NT2/D1 (cell line): ENCODE data around the gene PRKD2.

Experiments
- DNase-seq: peaks from one replicate; pipeline ENCODE4 v3.0.0-alpha.2; 2011; ENCODE audit warnings: low read depth, low spot score
- H3K27me3 ChIP-seq: 2 replicates; pipeline ENCODE4 v1.6.0; 2011; ENCODE audit warnings: mild to moderate bottlenecking; ENCODE audit not compliant: insufficient read length, insufficient read depth
- H3K36me3 ChIP-seq: 2 replicates; pipeline ENCODE4 v1.6.1; 2011; ENCODE audit warnings: mild to moderate bottlenecking, low read length, mixed read lengths; ENCODE audit not compliant: insufficient read depth, insufficient read length
- H3K4me1 ChIP-seq: 2 replicates; pipeline ENCODE4 v1.5.1; 2011; ENCODE audit not compliant: insufficient read depth, insufficient read length
- H3K4me3 ChIP-seq: 2 replicates; pipeline ENCODE4 v1.5.1; 2011; ENCODE audit warnings: low read depth; ENCODE audit not compliant: insufficient read length
- H3K9ac ChIP-seq: 2 replicates; pipeline ENCODE4 v1.6.0; 2011; ENCODE audit warnings: low read depth; ENCODE audit not compliant: insufficient read length
- H3K9me3 ChIP-seq: 2 replicates; pipeline ENCODE4 v1.5.1; 2011; ENCODE audit warnings: mild to moderate bottlenecking, low read length; ENCODE audit not compliant: insufficient read depth
- SUZ12 ChIP-seq: IDR thresholded peaks from 2 replicates; pipeline ENCODE4 v1.6.1; 2011; ENCODE audit not compliant: insufficient read length, insufficient read depth; ENCODE audit errors: extremely low read depth
- YY1 ChIP-seq: IDR thresholded peaks from 2 replicates; pipeline ENCODE4 v1.6.1; 2011; ENCODE audit not compliant: insufficient read length, insufficient read depth
- ZNF274 ChIP-seq: IDR thresholded peaks from 2 replicates; pipeline ENCODE4 v1.6.1; 2011; ENCODE audit warnings: mild to moderate bottlenecking, low read depth, low read length

PRKD2 gene

DNA sequence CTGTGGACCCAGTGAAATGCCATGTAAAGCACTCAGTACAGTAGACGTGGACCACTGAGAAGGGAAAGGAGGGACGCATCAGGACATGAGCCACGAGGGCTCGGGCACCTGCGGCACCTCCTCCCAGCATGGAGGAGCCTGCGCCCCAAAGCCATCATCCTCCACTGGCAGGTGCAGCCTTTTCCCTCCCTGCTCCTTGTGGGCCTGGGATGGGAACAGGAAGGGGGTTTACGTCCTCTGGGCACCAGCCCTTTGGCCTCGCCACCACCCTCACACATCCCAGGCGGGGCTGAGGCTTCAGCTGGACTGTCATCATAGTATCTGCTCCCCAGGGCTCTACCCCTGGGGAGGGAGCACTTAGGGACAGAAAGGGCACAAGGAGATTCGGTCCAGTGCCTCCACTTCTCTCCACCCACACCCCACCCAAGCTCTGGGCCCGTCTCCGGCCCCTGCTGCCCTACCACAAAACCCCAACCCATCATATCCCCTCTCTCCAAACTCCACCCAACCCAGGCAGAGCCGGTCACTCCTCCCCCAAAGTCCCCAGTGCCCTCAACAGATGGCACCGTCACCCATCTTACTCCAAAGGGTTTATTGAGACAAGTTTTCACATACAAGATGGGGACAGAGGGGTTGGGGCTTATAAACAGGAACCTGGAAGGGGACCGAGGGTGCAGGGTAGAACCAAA is 2.2 kb upstream of the PRKD2 start:
- TF ChIP-seq ZNF274 (no peak), SUZ12 (no peak), YY1 (no peak)
- Histone ChIP-seq H3K4me1 (peaks cover 9% of the 10 kb centered on the region), H3K4me3 (no peak overlapping the region), H3K9ac (no peak overlapping the region), H3K36me3 (peaks cover 51% of the 10 kb centered on the region), H3K9me3 (no peaks in the 10 kb centered on the region), H3K27me3 (no peaks in the 10 kb centered on the region)
- DNase-seq = no peak

DNA sequence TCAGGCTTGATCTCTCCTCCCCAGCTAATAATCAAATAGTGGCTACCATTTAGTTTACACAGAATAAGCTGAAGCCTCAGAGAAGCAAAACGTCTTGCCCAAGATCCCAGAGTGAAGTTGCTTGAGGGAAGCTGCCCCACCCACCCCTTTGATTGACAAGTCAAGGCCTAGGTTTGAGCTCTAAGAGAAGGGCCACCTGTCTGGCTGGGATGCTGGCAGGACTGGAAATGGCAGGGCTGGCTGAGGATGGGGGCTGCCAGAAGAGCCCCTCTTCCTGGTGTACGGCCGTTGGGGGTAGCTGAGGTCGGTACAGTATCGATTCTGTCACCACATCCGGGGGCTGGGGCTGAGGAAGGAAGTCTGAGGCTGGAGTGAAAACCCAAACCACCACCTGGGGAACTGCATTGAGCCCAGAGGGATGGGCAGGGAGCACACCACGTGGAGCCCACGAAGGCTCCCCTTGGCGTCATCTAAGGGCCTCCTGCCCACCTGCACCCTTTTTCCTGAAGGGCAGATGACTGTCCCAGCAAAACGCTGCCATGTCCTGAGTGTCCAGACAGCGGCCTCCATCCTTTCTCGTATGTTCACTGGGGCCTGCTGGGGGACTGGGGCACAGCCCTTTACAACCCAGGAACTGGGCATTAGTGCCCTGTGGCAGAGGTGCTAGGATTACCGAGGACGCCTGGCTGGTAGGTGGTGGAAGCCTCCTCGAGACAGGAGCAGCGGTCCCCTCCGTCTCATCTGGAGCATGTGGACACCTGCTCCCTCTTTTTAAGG is 1.4 kb upstream of the PRKD2 start:
- H3K4me3 ChIP-seq = no peak overlapping the region
- peaks cover 45% of the 10 kb centered on the region for H3K36me3 ChIP-seq
- no peaks in the 10 kb centered on the region for H3K9me3 ChIP-seq
- TF ChIP-seq ZNF274 (no peak), SUZ12 (no peak), YY1 (no peak)
- no peaks in the 10 kb centered on the region for H3K27me3 ChIP-seq
- no peak for DNase-seq
- peaks cover 9% of the 10 kb centered on the region for H3K4me1 ChIP-seq
- no peak overlapping the region for H3K9ac ChIP-seq

DNA sequence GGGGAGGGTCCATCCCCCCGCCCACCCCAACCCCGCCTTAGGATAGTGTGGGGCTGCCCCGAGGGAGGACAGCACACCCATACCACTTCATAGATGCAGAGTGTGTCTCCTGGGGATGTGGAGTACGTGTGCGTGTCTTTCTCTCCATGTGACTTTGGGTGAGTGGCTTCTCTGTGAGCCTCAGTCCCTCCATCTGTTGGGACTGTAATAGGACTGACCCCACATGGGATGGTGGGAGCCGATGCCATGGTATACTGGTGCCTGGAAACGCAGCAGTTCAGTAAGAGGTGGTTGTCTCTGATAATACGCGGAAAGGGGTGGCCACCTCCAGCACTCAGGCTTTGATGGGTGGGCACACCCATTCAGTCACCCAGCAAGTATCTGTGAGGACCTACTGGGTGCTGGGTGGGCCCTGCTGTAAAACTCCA is 816 bp upstream of the PRKD2 start:
- H3K36me3 ChIP-seq = peaks cover 39% of the 10 kb centered on the region
- no peaks in the 10 kb centered on the region for H3K9me3 ChIP-seq
- TF ChIP-seq ZNF274 (no peak), YY1 (no peak), SUZ12 (no peak)
- H3K4me3 ChIP-seq = peak overlapping the region; percentile 61
- no peaks in the 10 kb centered on the region for H3K27me3 ChIP-seq
- H3K9ac ChIP-seq = peak overlapping the region; percentile 80
- DNase-seq = no peak
- peaks cover 5% of the 10 kb centered on the region for H3K4me1 ChIP-seq

DNA sequence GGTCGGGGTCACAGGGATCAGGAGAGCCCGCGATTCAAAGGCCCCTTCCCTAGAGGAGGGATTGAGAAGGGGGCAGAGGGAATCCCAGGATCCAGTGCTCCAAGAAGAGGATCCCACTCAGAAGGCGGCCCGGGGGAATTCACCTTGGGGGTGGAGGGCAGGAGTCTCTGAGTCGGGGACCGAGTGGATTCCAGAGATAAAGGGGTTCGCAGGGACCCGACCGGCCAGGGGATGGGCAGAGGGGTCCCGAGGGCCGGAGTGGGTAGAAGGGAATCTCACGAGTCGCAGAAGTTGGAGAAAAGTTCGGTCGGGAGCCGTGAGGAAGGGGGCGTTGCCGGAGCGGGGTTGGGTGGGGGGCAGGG is 261 bp downstream of the PRKD2 start:
- peak overlapping the region; percentile 70 for H3K4me3 ChIP-seq
- peaks cover 28% of the 10 kb centered on the region for H3K36me3 ChIP-seq
- no peaks in the 10 kb centered on the region for H3K27me3 ChIP-seq
- peak overlapping the region; percentile 81 for H3K9ac ChIP-seq
- TF ChIP-seq YY1 = no peak
- TF ChIP-seq ZNF274 = no peak
- no peak for TF ChIP-seq SUZ12
- peaks cover 4% of the 10 kb centered on the region for H3K4me1 ChIP-seq
- no peak for DNase-seq
- H3K9me3 ChIP-seq = no peaks in the 10 kb centered on the region

DNA sequence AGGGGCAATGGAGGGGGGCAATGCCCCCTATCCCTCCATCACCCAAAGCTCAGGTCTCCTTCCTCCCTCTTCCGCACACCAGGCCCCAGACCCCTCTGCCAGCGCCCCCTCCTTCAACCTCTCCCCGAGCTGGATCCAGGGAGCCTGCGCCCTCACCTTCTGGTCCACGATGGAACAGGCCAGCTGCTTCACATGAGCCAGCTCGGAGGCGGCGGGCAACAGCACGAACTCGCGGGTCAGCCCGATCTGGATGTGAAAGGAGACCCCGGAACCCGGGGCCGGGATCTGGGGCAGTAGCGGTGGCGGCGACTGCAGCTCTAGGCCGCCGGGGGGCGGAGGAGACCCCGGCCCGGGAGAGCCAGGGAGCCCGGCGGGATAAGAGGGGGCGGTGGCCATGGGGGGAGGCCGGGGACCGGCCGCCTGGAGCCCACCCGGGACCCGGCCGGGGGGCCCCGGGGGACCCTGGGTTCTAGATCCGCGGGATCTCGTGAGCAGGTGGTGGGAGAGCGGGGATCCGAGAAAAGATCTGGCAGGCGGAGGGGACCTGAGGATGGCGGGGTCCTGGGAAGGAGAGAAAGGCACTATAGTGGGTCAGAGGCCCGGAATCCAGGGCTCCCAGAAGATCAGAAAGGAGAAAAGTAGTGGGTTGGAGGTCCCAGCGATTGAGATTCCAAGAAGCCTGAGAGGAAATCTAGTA is 791 bp downstream of the PRKD2 start:
- peak overlapping the region; percentile 70 for H3K4me3 ChIP-seq
- no peaks in the 10 kb centered on the region for H3K9me3 ChIP-seq
- no peaks in the 10 kb centered on the region for H3K27me3 ChIP-seq
- H3K9ac ChIP-seq = peak overlapping the region; percentile 81
- no peak for TF ChIP-seq SUZ12
- no peak for TF ChIP-seq YY1
- TF ChIP-seq ZNF274 = no peak
- no peak for DNase-seq
- peaks cover 2% of the 10 kb centered on the region for H3K4me1 ChIP-seq
- peaks cover 25% of the 10 kb centered on the region for H3K36me3 ChIP-seq

DNA sequence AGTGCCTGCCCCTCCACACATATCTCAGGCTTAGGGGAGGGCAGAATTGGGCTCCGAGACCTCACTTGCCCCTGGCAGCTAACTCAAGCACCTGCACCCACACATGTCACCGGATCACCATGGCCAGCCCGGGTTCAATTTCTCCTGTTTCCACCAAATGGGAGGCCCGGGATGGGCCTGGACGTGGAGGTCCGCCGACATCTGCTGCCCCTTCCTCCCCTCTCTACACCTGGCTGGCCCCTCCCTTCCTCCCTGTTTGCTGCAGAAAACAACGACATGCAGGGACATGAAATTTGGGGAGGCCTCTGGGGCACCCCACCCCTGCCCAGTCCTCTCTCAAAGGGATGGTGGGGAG is 1.3 kb downstream of the PRKD2 start:
- Histone ChIP-seq H3K9ac (peak overlapping the region; percentile 81), H3K4me1 (peaks cover 2% of the 10 kb centered on the region), H3K36me3 (peaks cover 23% of the 10 kb centered on the region), H3K4me3 (peak overlapping the region; percentile 70), H3K9me3 (no peaks in the 10 kb centered on the region), H3K27me3 (no peaks in the 10 kb centered on the region)
- no peak for DNase-seq
- TF ChIP-seq SUZ12 (no peak), ZNF274 (no peak), YY1 (no peak)

DNA sequence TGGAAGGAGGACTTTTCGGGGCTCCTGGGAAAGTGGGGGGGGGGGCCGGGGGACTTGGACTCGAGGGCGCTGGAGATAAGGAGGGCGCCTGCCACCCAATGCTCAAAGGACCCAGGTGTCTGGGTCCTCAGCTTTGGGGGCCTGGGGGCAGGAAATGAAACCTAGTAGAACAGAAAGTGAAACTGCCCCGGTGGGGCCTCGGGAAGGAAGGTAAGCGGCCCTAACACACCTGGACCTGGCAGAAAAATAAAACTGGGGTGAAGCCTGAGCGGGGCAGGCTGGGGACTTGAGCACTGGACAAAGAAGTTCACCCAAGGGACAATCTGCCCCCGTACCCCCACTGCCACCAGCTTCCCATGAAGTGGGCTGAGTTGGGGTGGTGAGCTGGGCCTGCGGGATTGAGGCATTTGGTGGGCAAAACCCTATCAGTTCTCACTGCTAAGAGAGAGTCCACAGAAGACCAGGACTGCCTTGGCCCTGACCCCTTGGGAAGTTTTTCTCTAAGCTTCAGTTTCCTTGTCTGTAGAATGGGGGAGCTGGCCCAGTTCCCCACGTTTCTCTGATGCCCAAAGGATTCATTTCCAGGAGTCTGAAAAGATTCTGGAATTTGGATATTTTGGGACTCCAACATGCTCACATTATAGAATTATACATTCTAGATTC is 2.3 kb downstream of the PRKD2 start:
- peaks cover 2% of the 10 kb centered on the region for H3K4me1 ChIP-seq
- H3K9me3 ChIP-seq = no peaks in the 10 kb centered on the region
- H3K27me3 ChIP-seq = no peaks in the 10 kb centered on the region
- TF ChIP-seq SUZ12 (no peak), ZNF274 (no peak), YY1 (no peak)
- DNase-seq = no peak
- H3K36me3 ChIP-seq = peaks cover 25% of the 10 kb centered on the region
- H3K4me3 ChIP-seq = no peak overlapping the region
- H3K9ac ChIP-seq = peak overlapping the region; percentile 64
